ENCODE measurements around the gene RFC3. TPM values are rescaled to one million over a fixed set of nuclear protein-coding genes. Genes with fewer than 3 reads are reported as not detected.

RFC3 gene
- total RNA-seq, 5 donors from 2014 or later (not counting 1 experiment from before 2014, with no cell fraction given) = 5.7 to 8.7 (median 6.1) TPM

- Mint-ChIP-seq H3K36me3 (peaks cover 2% of the 10 kb centered on the region), H3K4me3 (no peak overlapping the region), H3K4me1 (no peaks in the 10 kb centered on the region), H3K27me3 (no peaks in the 10 kb centered on the region), H3K9me3 (no peaks in the 10 kb centered on the region), H3K27ac (no peak overlapping the region)
- DNase-seq (no peak), ATAC-seq (replicated peaks in 1 of 4) (no peak)
- H3K4me1 ChIP-seq (ENCODE audit: control insufficient read depth in 1 of 2, extremely low read depth in 1 of 2, insufficient read depth in 2 of 2, low read length in 2 of 2) = no peaks in the 10 kb centered on the region
- no peaks in the 10 kb centered on the region for H3K27me3 ChIP-seq (replicated peaks in 1 of 2; ENCODE audit: control insufficient read depth in 2 of 2, extremely low read depth in 1 of 2, insufficient read depth in 2 of 2, low read length in 1 of 2)
- H3K36me3 ChIP-seq (ENCODE audit: control insufficient read depth in 2 of 2, extremely low read depth in 1 of 2, insufficient read depth in 1 of 2, low read length in 1 of 2) = no peaks in the 10 kb centered on the region
- POLR2A ChIA-PET = no interaction called here
- CTCF ChIA-PET = interaction anchor here in 1 of 2 donors (0.6 kb wide), 1 partner anchor 12 kb away, joined by 3 read pairs; no protein-coding TSS in a partner anchor
- no CpG with 5 or more reads among the region's 3 CpGs for whole genome bisulfite sequencing (ENCODE audit: insufficient coverage)
- no peaks in the 10 kb centered on the region for H3K9me3 ChIP-seq
- no peak overlapping the region for H3K27ac ChIP-seq (ENCODE audit: low read length)
- no peak overlapping the region for H3K4me3 ChIP-seq (ENCODE audit: control insufficient read depth in 1 of 2, extremely low read depth in 1 of 2, low read length in 1 of 2)
Observed at GRCh38 chr13:33867472-33867871, 49.5 kb downstream of the RFC3 start.

- H3K4me1 ChIP-seq (ENCODE audit: control insufficient read depth in 1 of 2, extremely low read depth in 1 of 2, insufficient read depth in 2 of 2, low read length in 2 of 2) = no peaks in the 10 kb centered on the region
- CTCF ChIA-PET = interaction anchor here in 1 of 2 donors (0.6 kb wide), 1 partner anchor 52 kb away, joined by 7 read pairs; no protein-coding TSS in a partner anchor
- H3K27me3 Mint-ChIP-seq = no peaks in the 10 kb centered on the region
- WGBS (ENCODE audit: insufficient coverage) = 94% methylated on average over 2 of the region's 3 CpGs
- H3K4me3 ChIP-seq (ENCODE audit: control insufficient read depth in 1 of 2, extremely low read depth in 1 of 2, low read length in 1 of 2) = no peak overlapping the region
- no peaks in the 10 kb centered on the region for H3K9me3 Mint-ChIP-seq
- H3K9me3 ChIP-seq = no peaks in the 10 kb centered on the region
- H3K4me3 Mint-ChIP-seq = no peak overlapping the region
- POLR2A ChIA-PET = no interaction called here
- ATAC-seq (replicated peaks in 1 of 4) (no peak), DNase-seq (no peak)
- H3K36me3 ChIP-seq (ENCODE audit: control insufficient read depth in 2 of 2, extremely low read depth in 1 of 2, insufficient read depth in 1 of 2, low read length in 1 of 2) = no peaks in the 10 kb centered on the region
- no peaks in the 10 kb centered on the region for H3K27me3 ChIP-seq (replicated peaks in 1 of 2; ENCODE audit: control insufficient read depth in 2 of 2, extremely low read depth in 1 of 2, insufficient read depth in 2 of 2, low read length in 1 of 2)
- H3K36me3 Mint-ChIP-seq = peaks cover 2% of the 10 kb centered on the region
- no peaks in the 10 kb centered on the region for H3K4me1 Mint-ChIP-seq
- H3K27ac ChIP-seq (ENCODE audit: low read length) = no peak overlapping the region
- H3K27ac Mint-ChIP-seq = no peak overlapping the region
Observed at GRCh38 chr13:33868343-33868994, 50.5 kb downstream of the RFC3 start.

- H3K36me3 Mint-ChIP-seq = peaks cover 2% of the 10 kb centered on the region
- no peak overlapping the region for H3K27ac Mint-ChIP-seq
- CTCF ChIA-PET = no interaction called here
- Histone ChIP-seq H3K4me3 (ENCODE audit: control insufficient read depth in 1 of 2, extremely low read depth in 1 of 2, low read length in 1 of 2) (no peak overlapping the region), H3K27me3 (replicated peaks in 1 of 2; ENCODE audit: control insufficient read depth in 2 of 2, extremely low read depth in 1 of 2, insufficient read depth in 2 of 2, low read length in 1 of 2) (no peaks in the 10 kb centered on the region), H3K36me3 (ENCODE audit: control insufficient read depth in 2 of 2, extremely low read depth in 1 of 2, insufficient read depth in 1 of 2, low read length in 1 of 2) (no peaks in the 10 kb centered on the region), H3K9me3 (no peaks in the 10 kb centered on the region), H3K4me1 (ENCODE audit: control insufficient read depth in 1 of 2, extremely low read depth in 1 of 2, insufficient read depth in 2 of 2, low read length in 2 of 2) (no peaks in the 10 kb centered on the region), H3K27ac (ENCODE audit: low read length) (no peak overlapping the region)
- H3K27me3 Mint-ChIP-seq = no peaks in the 10 kb centered on the region
- H3K9me3 Mint-ChIP-seq = no peaks in the 10 kb centered on the region
- no peak overlapping the region for H3K4me3 Mint-ChIP-seq
- no peaks in the 10 kb centered on the region for H3K4me1 Mint-ChIP-seq
- POLR2A ChIA-PET = no interaction called here
- ATAC-seq (replicated peaks in 1 of 4) (no peak), DNase-seq (no peak)
Observed at GRCh38 chr13:33869005-33869404, 51.1 kb downstream of the RFC3 start.

- Mint-ChIP-seq H3K4me1 (no peaks in the 10 kb centered on the region), H3K9me3 (no peaks in the 10 kb centered on the region), H3K27ac (no peak overlapping the region), H3K36me3 (peaks cover 6% of the 10 kb centered on the region), H3K4me3 (no peak overlapping the region), H3K27me3 (no peaks in the 10 kb centered on the region)
- WGBS (ENCODE audit: insufficient coverage) = no CpG with 5 or more reads among the region's 2 CpGs
- no peaks in the 10 kb centered on the region for H3K27me3 ChIP-seq (replicated peaks in 1 of 2; ENCODE audit: control insufficient read depth in 2 of 2, extremely low read depth in 1 of 2, insufficient read depth in 2 of 2, low read length in 1 of 2)
- H3K4me1 ChIP-seq (ENCODE audit: control insufficient read depth in 1 of 2, extremely low read depth in 1 of 2, insufficient read depth in 2 of 2, low read length in 2 of 2) = no peaks in the 10 kb centered on the region
- ATAC-seq (replicated peaks in 1 of 4) = no peak
- no peak overlapping the region for H3K4me3 ChIP-seq (ENCODE audit: control insufficient read depth in 1 of 2, extremely low read depth in 1 of 2, low read length in 1 of 2)
- no peak for DNase-seq
- H3K27ac ChIP-seq (ENCODE audit: low read length) = no peak overlapping the region
- H3K9me3 ChIP-seq = no peaks in the 10 kb centered on the region
- H3K36me3 ChIP-seq (ENCODE audit: control insufficient read depth in 2 of 2, extremely low read depth in 1 of 2, insufficient read depth in 1 of 2, low read length in 1 of 2) = no peaks in the 10 kb centered on the region
- POLR2A ChIA-PET = interaction anchor here in 1 of 2 donors (0.5 kb wide), 1 partner anchor 1146 kb away, joined by 3 read pairs; no protein-coding TSS in a partner anchor
- CTCF ChIA-PET = no interaction called here
Observed at GRCh38 chr13:33870046-33870668, 52.2 kb downstream of the RFC3 start.

- no peak overlapping the region for H3K27ac ChIP-seq (ENCODE audit: low read length)
- no peak for ATAC-seq (replicated peaks in 1 of 4)
- no peak overlapping the region for H3K27ac Mint-ChIP-seq
- peaks cover 4% of the 10 kb centered on the region for H3K36me3 Mint-ChIP-seq
- no peaks in the 10 kb centered on the region for H3K36me3 ChIP-seq (ENCODE audit: control insufficient read depth in 2 of 2, extremely low read depth in 1 of 2, insufficient read depth in 1 of 2, low read length in 1 of 2)
- no peaks in the 10 kb centered on the region for H3K9me3 ChIP-seq
- DNase-seq = no peak
- no peaks in the 10 kb centered on the region for H3K4me1 ChIP-seq (ENCODE audit: control insufficient read depth in 1 of 2, extremely low read depth in 1 of 2, insufficient read depth in 2 of 2, low read length in 2 of 2)
- ChIA-PET CTCF (no interaction called here), POLR2A (no interaction called here)
- H3K27me3 Mint-ChIP-seq = no peaks in the 10 kb centered on the region
- H3K4me1 Mint-ChIP-seq = no peaks in the 10 kb centered on the region
- 97% methylated on average over 5 of the region's 7 CpGs for WGBS (ENCODE audit: insufficient coverage)
- no peak overlapping the region for H3K4me3 Mint-ChIP-seq
- H3K9me3 Mint-ChIP-seq = no peaks in the 10 kb centered on the region
- no peak overlapping the region for H3K4me3 ChIP-seq (ENCODE audit: control insufficient read depth in 1 of 2, extremely low read depth in 1 of 2, low read length in 1 of 2)
- H3K27me3 ChIP-seq (replicated peaks in 1 of 2; ENCODE audit: control insufficient read depth in 2 of 2, extremely low read depth in 1 of 2, insufficient read depth in 2 of 2, low read length in 1 of 2) = no peaks in the 10 kb centered on the region
Observed at GRCh38 chr13:33871207-33872004, 53.5 kb downstream of the RFC3 start.

- Histone ChIP-seq H3K27ac (ENCODE audit: low read length) (no peak overlapping the region), H3K36me3 (ENCODE audit: control insufficient read depth in 2 of 2, extremely low read depth in 1 of 2, insufficient read depth in 1 of 2, low read length in 1 of 2) (no peaks in the 10 kb centered on the region), H3K27me3 (replicated peaks in 1 of 2; ENCODE audit: control insufficient read depth in 2 of 2, extremely low read depth in 1 of 2, insufficient read depth in 2 of 2, low read length in 1 of 2) (no peaks in the 10 kb centered on the region), H3K4me3 (ENCODE audit: control insufficient read depth in 1 of 2, extremely low read depth in 1 of 2, low read length in 1 of 2) (no peak overlapping the region), H3K9me3 (no peaks in the 10 kb centered on the region), H3K4me1 (ENCODE audit: control insufficient read depth in 1 of 2, extremely low read depth in 1 of 2, insufficient read depth in 2 of 2, low read length in 2 of 2) (no peaks in the 10 kb centered on the region)
- H3K4me3 Mint-ChIP-seq = no peak overlapping the region
- no peaks in the 10 kb centered on the region for H3K4me1 Mint-ChIP-seq
- ATAC-seq (replicated peaks in 1 of 4) (no peak), DNase-seq (no peak)
- CTCF ChIA-PET = no interaction called here
- H3K27me3 Mint-ChIP-seq = no peaks in the 10 kb centered on the region
- no peak overlapping the region for H3K27ac Mint-ChIP-seq
- no CpG with 5 or more reads among the region's 6 CpGs for WGBS (ENCODE audit: insufficient coverage)
- POLR2A ChIA-PET = no interaction called here
- H3K36me3 Mint-ChIP-seq = peaks cover 4% of the 10 kb centered on the region
- H3K9me3 Mint-ChIP-seq = no peaks in the 10 kb centered on the region
Observed at GRCh38 chr13:33872005-33872351, 54.0 kb downstream of the RFC3 start.

Data from T-cell (primary cell).